Mesenchymal stem cell (in vitro differentiated cells and primary cell): ENCODE data around the gene PDZRN3. TPM values are rescaled to one million over a fixed set of nuclear protein-coding genes. Genes with fewer than 3 reads are reported as not detected.

Experiments used
- DNase-seq: peaks from one replicate; pipeline ENCODE4 v3.0.0-alpha.2; 2013
- H2AFZ ChIP-seq: one replicate; pipeline ENCODE4 v1.6.1; 2013; ENCODE audit warnings: low read depth, mild to moderate bottlenecking, control low read depth, inconsistent platforms, low read length, moderate library complexity
- H2AK5ac ChIP-seq: 2 replicates; pipeline ENCODE4 v1.6.1; 2013; ENCODE audit warnings: low read length, moderate library complexity, mild to moderate bottlenecking, inconsistent platforms; ENCODE audit not compliant: severe bottlenecking
- H2BK120ac ChIP-seq: one replicate; pipeline ENCODE4 v1.6.1; 2013; ENCODE audit warnings: low read depth, mild to moderate bottlenecking, inconsistent platforms, low read length, moderate library complexity
- H2BK12ac ChIP-seq, 2 experiments: one replicate each; pipeline ENCODE4 v1.6.1; 2013; ENCODE audit warnings: inconsistent platforms in 2 of 2, low read length in 2 of 2, mild to moderate bottlenecking in 2 of 2, moderate library complexity in 2 of 2, control low read depth in 1 of 2
- H2BK15ac ChIP-seq: one replicate; pipeline ENCODE4 v1.6.1; 2013; ENCODE audit warnings: mild to moderate bottlenecking, low read depth, inconsistent platforms; ENCODE audit not compliant: poor library complexity, severe bottlenecking
- H2BK5ac ChIP-seq: 2 replicates; pipeline ENCODE4 v1.6.1; 2013; ENCODE audit warnings: low read depth, mild to moderate bottlenecking, low read length, control low read depth, inconsistent platforms; ENCODE audit not compliant: poor library complexity, severe bottlenecking
- H3K14ac ChIP-seq, 2 experiments: one replicate each; pipeline ENCODE4 v1.6.1; 2013; ENCODE audit warnings: inconsistent platforms in 2 of 2, low read length in 2 of 2, control low read depth in 1 of 2, mild to moderate bottlenecking in 1 of 2, moderate library complexity in 1 of 2
- H3K18ac ChIP-seq, 2 experiments: one replicate each; pipeline ENCODE4 v1.6.1; 2013; ENCODE audit warnings: inconsistent platforms in 2 of 2, low read length in 2 of 2, control low read depth in 1 of 2, low read depth in 1 of 2, mild to moderate bottlenecking in 1 of 2
- H3K23ac ChIP-seq, 2 experiments: one replicate each; pipeline ENCODE4 v1.6.1; 2013; ENCODE audit warnings: inconsistent platforms in 2 of 2, low read length in 2 of 2, mild to moderate bottlenecking in 2 of 2, moderate library complexity in 2 of 2, control low read depth in 1 of 2
- H3K27ac ChIP-seq: 2 replicates; pipeline ENCODE4 v1.5.1; 2013; ENCODE audit warnings: mild to moderate bottlenecking, moderate library complexity, low read length, control low read depth, inconsistent platforms; ENCODE audit not compliant: poor library complexity, severe bottlenecking
- H3K27me3 ChIP-seq, 2 experiments: 2 replicates each; pipeline versions ENCODE4 v1.6.1 to v1.7.0; 2013; ENCODE audit warnings: low read length in 2 of 2, mild to moderate bottlenecking in 2 of 2, moderate library complexity in 2 of 2, control low read depth in 1 of 2, inconsistent platforms in 1 of 2; ENCODE audit not compliant: control insufficient read depth in 1 of 2, insufficient read depth in 1 of 2
- H3K36me3 ChIP-seq, 2 experiments: 2 replicates each; pipeline versions ENCODE4 v1.6.1 to v1.7.0; 2013; ENCODE audit warnings: low read length in 2 of 2, control low read depth in 1 of 2, inconsistent platforms in 1 of 2, low read depth in 1 of 2, mild to moderate bottlenecking in 1 of 2; ENCODE audit not compliant: insufficient read depth in 2 of 2, control insufficient read depth in 1 of 2
- H3K4ac ChIP-seq, 2 experiments: one replicate each; pipeline ENCODE4 v1.6.1; 2013; ENCODE audit warnings: inconsistent platforms in 2 of 2, low read length in 2 of 2, mild to moderate bottlenecking in 2 of 2, moderate library complexity in 2 of 2, control low read depth in 1 of 2, low read depth in 1 of 2
- H3K4me1 ChIP-seq: 2 replicates; pipeline ENCODE4 v1.6.1; 2013; ENCODE audit warnings: low read depth, low read length, control low read depth; ENCODE audit not compliant: control insufficient read depth, insufficient read depth
- H3K4me2 ChIP-seq: 2 replicates; pipeline ENCODE4 v1.6.1; 2013; ENCODE audit warnings: low read length, mild to moderate bottlenecking, inconsistent platforms; ENCODE audit not compliant: poor library complexity, severe bottlenecking
- H3K4me3 ChIP-seq, 2 experiments: 2 replicates each; pipeline versions ENCODE4 v1.5.1 to v1.7.0; 2013; ENCODE audit warnings: low read length in 2 of 2, mild to moderate bottlenecking in 2 of 2, control low read depth in 1 of 2, low read depth in 1 of 2; ENCODE audit not compliant: insufficient read depth in 1 of 2
- H3K79me1 ChIP-seq: replicated peaks from 2 replicates; pipeline ENCODE4 v1.6.1; 2013; ENCODE audit warnings: mild to moderate bottlenecking, control low read depth, low read length, inconsistent platforms; ENCODE audit not compliant: poor library complexity, severe bottlenecking
- H3K9ac ChIP-seq: 2 replicates; pipeline ENCODE4 v1.7.0; 2013; ENCODE audit warnings: mild to moderate bottlenecking, low read length, moderate library complexity
- H3K9me3 ChIP-seq: 2 replicates; pipeline ENCODE4 v1.7.0; 2013; ENCODE audit warnings: mild to moderate bottlenecking, low read length; ENCODE audit not compliant: control insufficient read depth
- H4K8ac ChIP-seq: one replicate; pipeline ENCODE4 v1.6.1; 2013; ENCODE audit warnings: inconsistent platforms, mild to moderate bottlenecking, low read length, moderate library complexity
- H4K91ac ChIP-seq: one replicate; pipeline ENCODE4 v1.6.1; 2013; ENCODE audit warnings: mild to moderate bottlenecking, low read length, inconsistent platforms
- WGBS: methylation state at CpG from one replicate; pipeline ENCODE4 v1.1.7; 2013; ENCODE audit warnings: mixed read lengths; 5-methylcytosine and 5-hydroxymethylcytosine counted together
- polyA plus RNA-seq, 2 experiments: library from polyadenylated mRNA; stranded (reverse); fragments of 200-250 nt; gene quantifications; one replicate each; pipeline ENCODE4 v1.2.3, GENCODE V29; 2013

Gene PDZRN3
- polyA plus RNA-seq (2013, experiment 1 of 2), result 18.3 TPM
- 17.2 TPM for polyA plus RNA-seq (2013, experiment 2 of 2)

DNA sequence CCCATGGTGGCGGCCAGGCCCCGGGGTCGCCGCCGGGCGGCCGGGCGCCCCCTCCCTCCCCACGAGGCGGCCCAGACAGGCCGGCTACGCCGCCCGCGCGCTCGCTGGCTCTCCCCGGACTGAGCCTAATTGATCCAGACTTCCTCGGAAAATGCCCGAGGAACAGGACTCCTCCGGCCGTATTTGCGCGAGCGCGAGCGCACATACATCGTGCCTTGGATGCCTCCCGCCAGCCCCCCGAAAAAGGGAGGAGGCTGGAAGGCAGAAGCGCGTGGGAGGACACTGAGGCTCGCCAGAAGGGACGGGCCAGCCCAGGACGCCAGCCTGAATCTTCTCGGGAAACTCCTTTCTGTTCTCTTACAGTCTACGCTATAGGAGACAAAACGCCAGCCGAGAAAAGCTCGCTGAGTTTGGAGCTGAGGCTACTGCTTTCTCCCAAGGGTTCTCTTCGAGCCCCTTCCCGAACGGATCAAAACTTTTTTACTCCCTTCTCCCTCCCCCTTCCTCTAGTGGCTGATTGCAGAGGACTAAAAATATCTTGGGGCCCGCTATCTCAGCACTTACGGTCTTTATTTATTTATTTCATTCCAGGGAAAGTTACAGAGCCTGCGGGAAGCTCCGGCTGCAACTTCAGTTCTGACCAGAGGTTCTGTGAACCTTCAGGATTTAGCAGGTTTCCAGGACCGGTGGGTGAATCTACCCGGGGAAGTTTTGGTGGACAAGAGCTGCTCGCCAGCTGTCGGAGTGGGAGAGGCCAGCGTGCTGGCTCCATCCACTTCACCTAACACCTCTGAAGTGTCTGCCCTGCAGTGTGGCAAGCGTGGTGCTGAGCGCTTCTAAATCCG, at the start of gene PDZRN3:
PDZRN3 (minus strand) TSS at position 121 of the 845 bp plus-strand sequence.
- Histone ChIP-seq H2BK15ac (peak within 1 kb of the TSS; percentile 35), H3K4me2 (peak within 1 kb of the TSS; percentile 96), H2BK120ac (no peak within 1 kb of the TSS), H3K27ac (no peak within 1 kb of the TSS), H3K14ac (peak within 1 kb of the TSS in 1 of 2 experiments; percentile 99), H3K9me3 (no peaks in the 10 kb centered on the region), H3K4ac (peak within 1 kb of the TSS in 1 of 2 experiments; percentile 92), H3K79me1 (peaks cover 2% of the 10 kb centered on the region), H3K9ac (peak within 1 kb of the TSS; percentile 93), H2AK5ac (no peak within 1 kb of the TSS), H2BK5ac (no peak within 1 kb of the TSS), H3K36me3 (peaks cover 4 to 6% of the 10 kb centered on the region in 2 experiments), H3K4me1 (peaks cover 19% of the 10 kb centered on the region), H2BK12ac (peak within 1 kb of the TSS; percentile 61 to 98), H4K91ac (peak within 1 kb of the TSS; percentile 43), H3K23ac (peak within 1 kb of the TSS in 1 of 2 experiments; percentile 93), H4K8ac (peak within 1 kb of the TSS; percentile 59), H3K18ac (peak within 1 kb of the TSS; percentile 65 to 100), H3K27me3 (no peaks in the 10 kb centered on the region), H2AFZ (peak within 1 kb of the TSS; percentile 99), H3K4me3 (peak within 1 kb of the TSS; percentile 71 to 92)
- WGBS, result 1% methylated on average over 54 of the region's 55 CpGs
- peak; percentile 83 for DNase-seq

DNA sequence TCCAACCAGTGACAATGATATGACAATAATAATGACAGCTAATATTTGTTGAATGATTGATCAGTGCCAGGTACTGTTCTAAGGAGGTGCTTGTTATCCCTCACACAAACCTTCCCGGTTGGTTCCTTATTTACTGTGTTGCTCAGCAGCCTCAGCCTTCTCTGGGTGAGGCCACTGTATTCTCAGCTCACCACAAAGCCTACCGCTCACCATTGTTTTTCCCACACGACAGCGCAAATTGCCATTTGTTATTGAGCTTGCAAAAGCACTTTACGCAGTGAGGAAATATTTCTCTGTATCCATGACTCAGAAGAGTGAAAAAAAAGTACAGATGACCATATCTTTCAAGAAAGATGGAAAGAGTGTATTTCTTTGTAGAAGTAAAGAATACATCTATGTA, 49.5 kb upstream of the PDZRN3 start:
- H3K4me1 ChIP-seq, result no peaks in the 10 kb centered on the region
- no peak overlapping the region for H3K23ac ChIP-seq
- no peak overlapping the region for H3K4me2 ChIP-seq
- H4K8ac ChIP-seq, result no peak overlapping the region
- H3K18ac ChIP-seq, result no peak overlapping the region
- H3K4me3 ChIP-seq, result no peak overlapping the region
- H3K9me3 ChIP-seq, result no peaks in the 10 kb centered on the region
- no peak overlapping the region for H3K4ac ChIP-seq
- no peak overlapping the region for H2BK5ac ChIP-seq
- no peak overlapping the region for H3K27ac ChIP-seq
- H2BK12ac ChIP-seq, result no peak overlapping the region
- no peaks in the 10 kb centered on the region for H3K79me1 ChIP-seq
- no peaks in the 10 kb centered on the region for H3K27me3 ChIP-seq
- no peak overlapping the region for H3K9ac ChIP-seq
- H3K14ac ChIP-seq, result no peak overlapping the region
- H2AK5ac ChIP-seq, result no peak overlapping the region
- no peaks in the 10 kb centered on the region for H3K36me3 ChIP-seq
- no peak overlapping the region for H2BK120ac ChIP-seq
- no peak overlapping the region for H2AFZ ChIP-seq
- H2BK15ac ChIP-seq, result no peak overlapping the region
- WGBS, result 77% methylated on average over 5 of the region's 5 CpGs
- H4K91ac ChIP-seq, result no peak overlapping the region
- DNase-seq, result peak; percentile 57

DNA sequence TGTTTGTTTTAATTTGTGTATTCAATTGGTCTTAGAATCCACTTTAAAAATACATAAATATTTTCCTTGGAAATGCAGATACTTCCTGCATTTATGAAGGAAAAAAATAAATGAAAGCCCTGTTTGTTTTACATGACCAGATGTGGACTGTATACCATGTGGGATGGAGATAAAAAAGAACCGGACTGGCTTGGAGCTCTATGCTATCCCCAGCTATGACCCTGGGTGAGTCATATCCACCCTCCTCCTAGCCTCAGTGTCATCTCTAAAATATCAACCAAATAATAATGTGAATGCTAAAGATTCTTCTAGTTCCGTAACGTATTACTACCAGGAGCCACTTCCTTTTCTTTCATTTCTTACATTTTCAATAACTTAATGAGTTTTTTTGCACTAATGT, 44.5 kb upstream of the PDZRN3 start:
- Histone ChIP-seq H2BK120ac (no peak overlapping the region), H3K23ac (no peak overlapping the region), H3K4me2 (no peak overlapping the region), H4K8ac (no peak overlapping the region), H2BK12ac (no peak overlapping the region), H3K9me3 (no peaks in the 10 kb centered on the region), H3K4me1 (no peaks in the 10 kb centered on the region), H3K27me3 (no peaks in the 10 kb centered on the region), H3K18ac (no peak overlapping the region), H3K27ac (no peak overlapping the region), H2BK5ac (no peak overlapping the region), H3K9ac (no peak overlapping the region), H2AK5ac (no peak overlapping the region), H3K36me3 (no peaks in the 10 kb centered on the region), H3K79me1 (no peaks in the 10 kb centered on the region), H4K91ac (no peak overlapping the region), H3K14ac (no peak overlapping the region), H2BK15ac (no peak overlapping the region), H3K4me3 (no peak overlapping the region), H2AFZ (no peak overlapping the region), H3K4ac (no peak overlapping the region)
- peak; percentile 20 for DNase-seq
- 41% methylated on average over 2 of the region's 3 CpGs for WGBS

DNA sequence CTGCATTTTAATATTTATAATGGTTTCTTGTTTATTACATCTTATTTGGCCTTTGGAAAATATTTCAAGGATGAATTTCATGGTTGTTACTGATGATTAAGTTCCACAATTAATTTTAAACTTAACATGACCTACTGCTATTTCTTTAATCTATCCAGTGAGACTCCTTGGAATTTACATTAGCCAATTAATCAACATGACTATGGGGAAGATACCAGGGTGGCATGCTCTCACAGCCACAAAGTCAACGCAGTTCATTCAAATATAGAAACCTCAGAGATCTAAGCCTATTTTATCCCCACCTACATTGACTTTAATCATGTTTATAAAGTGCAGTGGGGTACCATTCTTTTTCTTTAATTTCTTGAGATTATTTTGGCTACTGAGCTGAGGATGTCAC, 43.6 kb upstream of the PDZRN3 start:
- H2BK15ac ChIP-seq, result no peak overlapping the region
- DNase-seq, result no peak
- no peak overlapping the region for H3K23ac ChIP-seq
- no CpG with 5 or more reads among the region's 1 CpG for WGBS
- H3K36me3 ChIP-seq, result no peaks in the 10 kb centered on the region
- no peak overlapping the region for H4K91ac ChIP-seq
- H3K79me1 ChIP-seq, result no peaks in the 10 kb centered on the region
- H2BK5ac ChIP-seq, result no peak overlapping the region
- no peak overlapping the region for H2BK12ac ChIP-seq
- no peaks in the 10 kb centered on the region for H3K27me3 ChIP-seq
- no peak overlapping the region for H3K14ac ChIP-seq
- no peak overlapping the region for H3K4me3 ChIP-seq
- no peak overlapping the region for H3K27ac ChIP-seq
- H2BK120ac ChIP-seq, result no peak overlapping the region
- no peak overlapping the region for H3K9ac ChIP-seq
- H2AK5ac ChIP-seq, result no peak overlapping the region
- H4K8ac ChIP-seq, result no peak overlapping the region
- H3K4ac ChIP-seq, result no peak overlapping the region
- H3K18ac ChIP-seq, result no peak overlapping the region
- no peak overlapping the region for H2AFZ ChIP-seq
- no peaks in the 10 kb centered on the region for H3K9me3 ChIP-seq
- H3K4me1 ChIP-seq, result no peaks in the 10 kb centered on the region
- no peak overlapping the region for H3K4me2 ChIP-seq
